Hematopoietic multipotent progenitor cell treated with erythropoietin and hydrocortisone succinate and interleukin-3 and kit ligand, for 17 days (in vitro differentiated cells): Measurements from ENCODE around the gene BMPER.

ENCODE experiments used
- DNase-seq: peaks from one replicate; pipeline ENCODE4 v3.0.0-alpha.2; 2015; ENCODE audit warnings: low spot score

The BMPER gene

GRCh38 chr7:34181271-34181958 is 276.1 kb downstream of the BMPER start:
- DNase-seq, result no peak

- DNase-seq, result no peak
Measured at GRCh38 chr7:34184466-34184865, 279.1 kb downstream of the BMPER start.

- DNase-seq, result no peak
Measured at GRCh38 chr7:34187798-34188307, 282.5 kb downstream of the BMPER start.

DNA sequence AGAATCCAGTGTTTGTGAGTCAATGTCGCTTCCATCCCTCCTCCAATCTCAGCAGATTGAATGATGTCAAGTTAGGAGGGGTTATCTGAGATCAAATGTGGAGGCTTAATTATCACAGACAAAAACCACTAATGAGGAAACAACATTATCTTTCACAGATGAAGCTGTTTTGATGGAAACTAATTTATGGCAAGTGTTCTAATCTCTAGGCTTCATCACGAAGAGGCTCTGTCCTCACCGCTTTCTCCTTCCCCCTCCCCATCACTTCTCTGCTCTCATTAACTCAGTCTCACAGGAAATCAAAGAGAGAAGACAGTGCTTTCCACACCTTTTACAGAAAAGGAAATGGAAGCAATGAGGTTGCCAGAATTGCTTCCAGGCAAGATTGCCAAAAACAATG is 283.7 kb downstream of the BMPER start:
- DNase-seq, result no peak

DNA sequence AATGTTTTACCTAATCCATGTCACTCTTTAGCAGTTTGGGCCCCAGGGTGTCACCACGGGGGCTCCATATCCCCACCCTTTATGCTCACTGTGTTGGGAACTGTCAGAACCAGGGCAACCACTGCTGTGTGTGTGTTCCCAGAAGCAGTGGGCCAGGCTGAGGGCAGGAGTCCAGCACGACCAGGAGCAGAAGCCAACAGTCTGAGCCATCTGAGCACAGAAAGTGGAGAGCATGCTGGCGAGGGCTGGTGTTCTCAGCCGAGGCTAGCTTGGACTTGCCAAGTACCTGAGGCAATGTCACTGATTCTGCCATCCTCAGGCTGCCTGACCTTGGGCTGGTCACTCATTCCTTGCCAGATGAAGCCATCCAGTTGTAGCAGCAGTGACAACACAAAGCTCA is 285.0 kb downstream of the BMPER start:
- DNase-seq, result no peak

DNA sequence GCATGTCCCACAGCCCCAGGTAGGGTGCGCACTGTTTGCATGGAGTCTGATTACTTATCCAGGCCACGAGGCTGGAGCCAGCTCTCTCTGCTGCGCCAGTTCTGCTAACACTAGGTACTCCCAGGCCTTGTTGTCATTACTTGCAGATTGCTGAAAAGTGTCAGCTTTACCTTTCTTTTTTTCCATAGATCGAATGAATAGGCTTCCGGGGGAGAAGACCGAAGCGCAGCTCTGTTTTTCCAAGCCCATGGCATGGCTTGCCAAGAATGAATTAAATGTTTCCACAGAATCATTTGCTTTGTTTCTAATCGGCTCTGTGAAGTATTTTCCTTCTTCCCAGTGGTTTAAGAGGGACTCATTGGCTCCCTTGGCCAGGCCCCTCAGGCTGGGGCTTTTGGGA is 285.8 kb downstream of the BMPER start:
- no peak for DNase-seq

DNA sequence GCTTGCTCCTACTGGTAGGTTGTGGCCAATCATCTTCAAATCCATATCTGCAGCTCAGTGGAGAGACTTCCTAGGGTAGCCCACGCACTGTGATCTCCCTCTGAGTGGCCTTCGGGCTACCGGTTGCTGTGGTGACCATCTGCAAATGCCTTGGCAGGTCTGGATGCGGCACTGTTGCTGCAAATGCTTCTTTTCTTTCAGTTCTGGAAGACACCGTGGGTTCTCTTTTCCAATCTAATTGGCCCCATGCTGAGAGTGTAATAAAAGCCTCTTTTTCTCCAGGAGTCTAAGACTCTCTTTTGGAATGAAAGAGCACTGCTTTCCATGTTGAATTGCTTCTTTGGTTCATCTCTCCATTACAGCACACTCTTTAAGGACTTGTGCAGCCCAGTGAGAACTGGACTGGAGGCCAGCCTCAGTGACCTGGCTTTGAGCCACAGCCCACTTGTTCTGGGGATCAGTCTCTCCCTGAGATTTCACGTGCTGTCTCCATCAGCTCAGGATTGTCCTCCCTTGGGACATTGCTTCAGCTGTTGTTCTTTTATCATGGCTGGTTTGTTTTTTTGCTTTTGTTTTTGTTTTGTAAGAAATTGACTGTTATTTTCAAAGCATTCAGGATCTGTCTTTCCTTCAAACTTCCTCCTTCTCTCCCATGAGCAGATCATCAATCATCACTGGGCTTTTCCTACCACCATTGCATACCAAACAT is 286.6 kb downstream of the BMPER start:
- DNase-seq, result no peak

DNA sequence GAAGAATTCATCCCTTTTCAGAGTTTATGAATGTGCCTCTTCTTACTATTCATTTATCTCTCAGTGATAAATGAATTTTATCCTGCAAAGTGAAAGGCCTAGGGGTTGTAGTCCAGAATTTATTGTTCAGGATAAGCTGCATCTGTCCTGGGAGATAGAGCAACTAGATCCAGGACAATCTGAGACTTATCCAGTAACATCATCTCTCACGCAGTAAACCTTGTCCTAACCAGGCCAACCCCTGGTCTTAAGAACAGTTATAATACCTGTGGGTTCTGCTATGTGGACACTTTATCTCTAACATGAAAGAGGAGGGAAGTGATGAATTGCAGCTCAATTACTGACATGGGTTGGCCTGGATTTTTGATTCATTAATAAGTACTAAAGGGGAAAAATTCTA is 287.6 kb downstream of the BMPER start:
- DNase-seq, result no peak

GRCh38 chr7:34198231-34198641 is 292.9 kb downstream of the BMPER start:
- no peak for DNase-seq
